HG03025 (cell line): ENCODE results near the gene TRAF7.
"Not testable (repeated sequence)": the region's sequence is repeated elsewhere in the genome, so short reads cannot be mapped to it uniquely, and the experiment has no call there.

ENCODE experiments used
- ATAC-seq: cut with Tn5 transposase; IDR thresholded peaks from one replicate; pipeline ENCODE4 v1.9.1; 2021; ENCODE audit warnings: mild to moderate bottlenecking, moderate library complexity; ENCODE audit not compliant: unreplicated experiment, low FRiP score

TRAF7 gene

DNA sequence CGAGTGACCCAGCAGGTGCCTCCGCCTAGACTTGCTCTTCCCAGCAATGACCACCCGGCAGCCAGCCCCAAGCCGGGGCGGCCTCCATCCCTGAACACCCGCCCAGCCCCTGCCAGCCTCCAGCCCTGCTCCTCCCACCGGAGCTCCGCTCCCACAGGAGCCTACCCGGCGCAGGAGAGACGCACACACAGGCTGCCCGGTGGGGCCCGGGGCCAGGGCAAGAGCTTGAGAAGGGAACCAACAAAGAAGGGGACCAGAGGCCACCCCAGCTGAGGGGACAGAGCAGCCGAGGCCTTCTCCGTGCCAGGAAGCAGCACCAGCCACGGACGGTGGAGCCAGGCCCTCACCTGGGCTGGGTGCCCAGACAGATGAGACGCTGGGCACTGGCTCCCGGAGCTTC lies 33.7 kb upstream of the TRAF7 start:
- no peak for ATAC-seq

DNA sequence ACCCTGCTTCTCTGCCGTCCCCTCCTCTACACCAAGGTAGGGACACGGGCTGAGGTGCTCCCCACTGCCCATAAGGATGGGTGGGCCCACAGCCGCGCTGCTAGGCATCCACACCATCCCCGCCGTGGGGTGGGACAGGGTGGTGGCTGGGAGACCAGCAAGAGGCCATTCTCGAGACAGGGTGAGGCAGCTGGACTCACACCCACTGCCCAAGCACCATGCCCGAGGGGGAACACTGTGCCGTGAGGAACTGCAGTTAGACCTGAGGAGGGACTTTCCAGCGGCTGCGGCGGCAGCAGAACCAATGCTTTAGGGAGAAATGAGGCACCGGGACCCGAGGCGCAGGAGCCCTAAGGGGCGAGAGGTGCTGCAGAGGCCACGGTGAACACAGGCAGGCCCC lies 33.2 kb upstream of the TRAF7 start:
- ATAC-seq: no peak

DNA sequence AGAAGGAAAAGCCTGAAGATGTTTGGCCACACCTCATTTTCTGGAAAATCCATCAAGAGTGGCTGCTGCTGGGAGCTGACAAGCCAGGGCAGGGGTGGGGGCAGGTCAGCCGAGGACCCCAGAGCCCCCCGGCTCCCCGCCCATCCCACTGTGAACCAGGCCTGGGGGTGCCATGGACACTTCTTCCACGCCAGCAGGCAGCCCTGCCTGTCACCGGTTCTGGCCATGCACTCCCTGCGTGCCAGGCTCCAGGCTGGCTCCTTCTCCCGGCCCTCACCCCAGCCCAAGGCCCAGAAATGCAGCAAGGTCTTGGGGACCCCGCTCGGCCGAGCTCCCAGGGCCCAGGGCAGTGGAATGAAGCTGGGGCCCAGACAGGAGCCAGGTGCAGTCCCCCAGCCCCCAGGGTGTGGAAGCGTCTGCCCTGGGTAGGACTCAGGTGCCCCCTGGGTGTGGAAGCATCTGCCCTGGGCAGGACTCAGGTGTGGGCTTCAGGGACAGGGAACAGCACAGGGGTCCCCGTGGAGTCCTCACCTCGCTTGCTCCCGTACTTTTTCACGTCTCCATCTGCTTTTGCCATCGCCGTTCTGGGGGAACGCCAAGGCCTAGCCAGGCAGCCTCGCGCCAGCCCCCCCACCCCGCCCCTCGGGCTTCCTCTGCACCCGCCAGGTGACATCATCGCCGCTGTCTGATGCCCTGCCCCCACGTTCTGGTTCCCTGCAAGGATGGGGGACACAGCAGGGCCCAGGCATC lies 32.5 kb upstream of the TRAF7 start:
- not testable (repeated sequence) for ATAC-seq

DNA sequence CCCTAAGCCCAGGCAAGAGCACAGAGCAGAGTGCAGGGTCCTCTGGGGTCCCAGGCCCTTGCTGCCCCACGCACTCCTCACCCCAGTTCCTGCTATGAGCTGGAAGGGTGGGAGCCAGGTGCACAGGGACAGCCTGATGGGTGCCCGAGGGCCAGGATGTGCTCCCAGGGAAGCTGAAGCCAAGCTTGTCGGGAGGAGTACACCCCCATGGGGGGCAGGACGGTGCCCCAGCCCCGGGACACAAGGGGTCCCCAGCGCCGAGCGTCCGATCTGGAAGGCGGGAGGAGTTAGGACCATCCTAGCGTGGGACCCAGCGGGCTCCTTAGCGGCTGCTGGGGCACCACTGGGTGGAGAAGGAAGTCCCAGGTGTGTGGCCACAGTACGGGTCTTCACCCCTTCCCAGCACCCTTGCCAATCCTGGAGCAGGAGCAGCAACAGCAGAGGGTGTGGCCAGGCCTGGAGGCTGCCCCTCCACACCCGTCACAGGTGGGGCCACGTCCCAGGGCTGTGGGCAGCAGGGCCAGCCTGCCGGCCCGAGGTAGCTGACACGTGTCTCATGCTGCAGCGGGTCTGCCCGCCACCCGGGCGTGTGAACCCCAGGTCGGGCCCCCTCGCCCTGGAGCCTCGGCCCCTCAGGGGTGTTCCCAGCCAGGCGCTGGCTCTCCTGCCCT lies 31.7 kb upstream of the TRAF7 start:
- ATAC-seq: not testable (repeated sequence)

DNA sequence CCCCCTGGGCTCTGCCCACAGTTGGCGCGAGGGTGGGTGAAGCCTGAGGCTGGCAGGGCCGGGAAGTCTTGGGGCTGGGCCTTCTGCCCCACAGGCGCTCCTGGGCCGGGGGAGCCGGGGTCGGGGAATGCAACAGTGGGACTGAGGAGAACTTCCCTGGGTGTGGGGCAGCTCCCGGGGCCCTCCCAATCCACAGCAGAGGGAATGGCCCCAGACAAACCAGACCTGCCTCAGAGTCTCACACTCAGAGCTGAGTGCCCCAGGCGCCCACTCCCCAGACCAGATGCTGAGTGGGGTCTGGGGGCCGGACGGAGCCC lies 31.2 kb upstream of the TRAF7 start:
- ATAC-seq: not testable (repeated sequence)

DNA sequence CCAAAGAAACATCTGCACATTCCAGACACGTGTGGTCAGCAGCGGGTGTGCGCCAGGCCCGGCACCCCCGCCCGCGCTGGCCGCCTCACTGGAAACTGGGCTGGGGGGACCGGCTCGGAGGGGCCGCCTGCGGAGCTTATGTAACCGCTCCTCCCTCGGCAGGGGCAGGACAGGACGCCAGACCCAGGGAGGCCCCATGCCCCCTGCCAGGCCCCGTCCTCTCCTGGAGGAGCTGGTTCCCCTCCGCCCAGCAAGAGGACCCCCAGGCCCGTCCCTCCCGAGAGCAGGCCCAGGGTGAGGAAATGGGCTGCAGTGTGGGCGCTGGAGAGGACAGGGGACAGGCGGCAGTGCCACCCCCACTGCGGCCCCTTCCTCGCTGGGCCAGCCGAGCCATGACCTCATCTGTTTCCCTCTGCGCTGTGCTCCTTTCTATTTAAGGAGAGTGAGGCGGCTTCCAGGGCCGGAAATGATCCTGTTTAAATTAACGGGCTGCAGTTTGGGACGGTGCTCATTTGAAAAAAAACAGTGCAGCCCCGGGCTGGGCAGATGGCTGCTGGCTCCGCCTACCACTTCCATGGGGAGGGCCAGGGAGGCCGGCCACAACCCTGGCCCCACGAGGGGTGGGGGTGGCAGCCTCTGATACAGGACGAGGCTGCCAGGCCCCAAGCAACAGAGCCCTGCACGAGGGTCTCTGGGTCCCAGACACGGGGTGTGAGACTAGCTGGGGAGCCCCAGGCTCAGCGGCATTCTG lies 30.7 kb upstream of the TRAF7 start:
- ATAC-seq: not testable (repeated sequence)

DNA sequence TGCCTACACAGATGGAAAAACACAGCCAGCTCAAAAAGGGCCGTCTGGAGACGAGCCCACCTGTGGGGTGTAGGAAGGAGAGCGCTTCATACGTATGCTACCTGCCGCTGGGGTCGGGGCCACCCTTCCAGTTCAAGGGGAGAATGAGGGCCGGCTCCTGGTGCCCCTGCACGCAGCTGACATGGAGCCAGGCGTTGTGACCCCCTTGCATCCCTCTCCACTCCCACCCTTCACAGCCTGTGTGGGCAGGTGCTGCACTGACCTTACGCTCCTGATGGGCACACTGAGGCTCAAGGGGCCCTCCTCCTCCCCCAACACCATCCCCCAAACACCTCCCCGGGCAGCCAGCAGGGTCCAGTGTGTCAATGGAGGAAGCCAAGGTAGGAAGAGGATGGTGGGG lies 30.0 kb upstream of the TRAF7 start:
- not testable (repeated sequence) for ATAC-seq

DNA sequence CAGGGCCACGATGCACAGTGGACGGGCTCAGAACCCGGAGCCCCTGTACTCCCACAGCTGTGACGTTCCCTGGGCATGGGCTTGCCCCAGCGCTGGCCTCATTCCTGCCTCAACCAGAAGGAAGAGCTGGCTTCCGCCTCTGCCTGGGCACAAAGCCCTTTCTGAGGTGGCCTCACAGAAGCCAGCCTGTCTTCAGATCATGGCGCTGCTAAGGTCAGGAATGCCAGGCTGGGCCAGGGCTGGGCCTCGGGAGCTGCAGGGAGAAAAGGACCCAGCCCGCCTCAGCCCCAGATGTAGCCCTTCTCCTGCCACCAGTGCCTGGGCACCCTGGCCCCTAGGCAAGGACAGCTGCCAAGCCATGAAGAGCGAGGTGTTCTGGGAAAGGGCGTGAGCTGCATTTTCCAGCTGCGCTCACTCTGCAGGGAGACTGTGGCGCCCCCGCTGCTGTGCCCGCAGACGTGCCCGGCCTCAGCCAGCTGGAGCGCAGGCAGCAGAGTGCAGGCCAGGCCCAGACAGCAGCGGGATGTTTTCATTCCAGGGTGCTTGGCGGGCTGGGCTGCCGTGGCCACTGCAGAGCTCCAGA lies 29.3 kb upstream of the TRAF7 start:
- ATAC-seq: not testable (repeated sequence)

DNA sequence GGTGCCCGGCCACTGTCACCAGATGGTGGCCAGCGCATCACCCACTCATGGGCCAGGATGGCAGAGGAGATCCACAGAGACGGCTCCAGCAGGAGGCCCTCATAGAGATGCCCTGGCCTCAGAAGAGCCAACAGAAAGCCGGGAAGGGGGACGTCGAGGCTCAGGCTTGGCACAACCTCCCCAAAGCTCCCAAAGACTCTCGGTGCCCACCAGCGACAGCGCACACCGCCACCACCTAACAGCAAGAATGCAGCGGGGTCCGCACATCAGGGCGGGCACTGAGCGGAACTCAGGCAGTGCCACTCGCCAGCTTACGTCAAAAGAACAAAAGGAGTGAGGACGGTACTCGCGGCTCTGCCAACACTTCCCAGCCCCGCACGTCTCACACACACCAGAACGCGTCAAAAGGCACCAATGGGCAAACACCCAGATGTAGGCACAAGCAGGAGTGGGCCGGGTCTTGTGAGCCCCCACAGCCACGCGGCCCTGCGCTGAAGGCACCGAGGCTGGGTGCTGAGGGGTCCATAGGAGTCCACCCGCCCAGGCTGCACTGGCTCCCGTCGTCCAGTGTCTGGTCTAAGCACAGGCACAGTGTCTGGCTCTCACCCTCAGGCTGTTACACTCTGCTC lies 28.5 kb upstream of the TRAF7 start:
- ATAC-seq: not testable (repeated sequence)

DNA sequence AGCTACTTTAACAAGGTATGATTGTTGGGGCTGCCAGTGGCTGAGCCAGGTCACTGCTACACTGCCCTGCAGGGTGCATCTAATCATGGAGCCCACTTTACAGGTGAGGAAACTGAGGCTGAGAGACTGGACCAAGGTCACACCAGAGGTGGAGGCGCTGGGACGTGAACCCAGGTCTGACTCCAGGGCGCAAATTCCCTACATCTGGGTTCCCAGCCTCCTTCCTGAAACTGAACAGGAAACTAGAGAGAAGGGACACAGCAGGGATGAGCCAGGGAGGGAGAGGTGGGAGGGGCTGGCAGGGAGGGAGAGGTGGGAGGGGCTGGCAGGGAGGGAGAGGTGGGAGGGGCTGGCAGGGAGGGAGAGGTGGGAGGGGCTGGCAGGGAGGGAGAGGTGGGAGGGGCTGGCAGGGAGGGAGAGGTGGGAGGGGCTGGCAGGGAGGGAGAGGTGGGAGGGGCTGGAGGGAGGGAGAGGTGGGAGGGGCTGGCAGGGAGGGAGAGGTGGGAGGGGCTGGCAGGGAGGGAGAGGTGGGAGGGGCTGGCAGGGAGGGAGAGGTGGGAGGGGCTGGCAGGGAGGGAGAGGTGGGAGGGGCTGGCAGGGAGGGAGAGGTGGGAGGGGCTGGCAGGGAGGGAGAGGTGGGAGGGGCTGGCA lies 27.8 kb upstream of the TRAF7 start:
- not testable (repeated sequence) for ATAC-seq

DNA sequence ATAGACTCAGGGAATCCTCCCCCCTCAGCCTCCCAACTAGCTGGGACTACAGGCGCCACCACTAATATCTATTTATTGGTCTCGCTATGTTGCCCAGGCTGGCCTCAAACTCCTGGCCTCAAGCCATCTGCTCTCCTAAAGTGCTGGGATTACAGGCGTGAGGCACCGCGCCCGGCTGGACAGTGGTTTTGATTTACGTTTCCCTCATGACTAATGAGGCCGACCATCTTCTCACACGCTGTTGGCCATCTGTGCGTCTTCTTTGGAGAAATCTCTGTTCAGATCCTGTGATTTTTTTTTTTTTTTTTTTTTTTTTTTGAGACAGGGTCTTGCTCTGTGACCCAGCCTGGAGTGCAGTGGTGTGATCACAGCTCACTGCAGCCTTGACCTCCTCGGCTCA lies 26.3 kb upstream of the TRAF7 start:
- ATAC-seq: not testable (repeated sequence)

DNA sequence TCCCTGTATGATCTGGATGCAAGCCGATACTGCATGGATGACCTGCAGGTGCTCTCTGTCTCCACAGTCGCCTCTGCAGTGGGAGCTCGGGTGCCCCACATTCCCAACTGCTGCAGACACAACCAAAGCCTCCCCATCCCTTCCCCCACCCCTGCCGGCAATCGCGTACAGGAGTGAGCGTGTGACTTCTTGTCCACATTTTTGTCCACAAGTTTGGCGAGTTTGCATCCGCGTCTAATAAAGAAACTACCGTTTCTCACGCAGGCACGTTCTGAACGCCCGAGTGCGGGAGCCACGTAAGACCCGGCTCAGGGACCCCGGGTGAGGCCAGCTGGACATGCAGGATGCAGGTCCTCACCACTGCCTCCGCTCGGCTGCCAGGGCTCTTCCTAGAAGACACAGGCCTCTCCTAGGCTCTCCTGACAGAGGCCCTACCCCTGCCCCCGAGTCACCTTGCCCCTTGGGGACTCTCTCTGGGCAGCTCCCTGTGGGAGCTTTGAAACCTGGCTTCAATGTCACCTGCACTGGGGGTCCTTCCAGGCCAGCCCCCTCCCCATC lies 25.6 kb upstream of the TRAF7 start:
- not testable (repeated sequence) for ATAC-seq

DNA sequence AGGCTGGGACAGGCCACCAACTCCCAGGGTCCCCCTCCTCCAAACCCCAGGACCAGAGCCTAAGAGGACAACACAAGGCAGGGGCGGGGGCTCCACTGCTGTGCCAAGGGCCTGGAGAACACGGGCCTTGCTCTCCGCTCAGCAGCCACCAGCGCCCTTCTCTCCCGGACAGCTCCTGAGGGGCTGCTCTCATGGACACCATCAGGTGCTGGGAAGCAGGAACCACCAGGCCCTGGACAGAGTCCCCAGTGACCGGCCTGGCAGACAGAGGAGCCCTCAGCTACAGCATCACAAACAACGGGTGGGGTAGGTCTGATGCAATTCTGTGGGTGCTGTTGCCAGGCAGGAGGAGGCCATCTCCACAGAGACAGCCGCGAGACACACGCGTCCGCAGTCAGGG lies 21.8 kb upstream of the TRAF7 start:
- not testable (repeated sequence) for ATAC-seq

DNA sequence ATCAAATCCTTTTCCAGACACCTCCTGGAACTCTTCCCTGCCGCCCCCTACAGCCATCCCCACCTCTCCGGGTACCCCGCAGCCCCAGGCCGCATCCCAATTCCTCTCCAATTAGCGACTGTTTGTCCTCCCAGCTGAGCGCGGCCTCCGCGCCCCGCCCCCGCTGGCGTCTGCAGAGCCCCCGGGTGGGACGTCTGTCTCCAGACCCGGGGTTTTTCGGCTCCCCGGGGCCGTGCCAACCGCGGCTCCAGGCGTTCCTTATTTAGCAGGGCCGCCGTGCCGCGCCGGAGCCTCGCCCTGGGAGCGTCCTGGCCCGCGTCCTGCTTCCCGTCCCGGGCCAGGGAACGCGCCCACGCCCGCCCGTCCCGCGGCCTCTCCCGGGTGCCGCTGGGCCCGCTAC lies 20.5 kb upstream of the TRAF7 start:
- not testable (repeated sequence) for ATAC-seq

DNA sequence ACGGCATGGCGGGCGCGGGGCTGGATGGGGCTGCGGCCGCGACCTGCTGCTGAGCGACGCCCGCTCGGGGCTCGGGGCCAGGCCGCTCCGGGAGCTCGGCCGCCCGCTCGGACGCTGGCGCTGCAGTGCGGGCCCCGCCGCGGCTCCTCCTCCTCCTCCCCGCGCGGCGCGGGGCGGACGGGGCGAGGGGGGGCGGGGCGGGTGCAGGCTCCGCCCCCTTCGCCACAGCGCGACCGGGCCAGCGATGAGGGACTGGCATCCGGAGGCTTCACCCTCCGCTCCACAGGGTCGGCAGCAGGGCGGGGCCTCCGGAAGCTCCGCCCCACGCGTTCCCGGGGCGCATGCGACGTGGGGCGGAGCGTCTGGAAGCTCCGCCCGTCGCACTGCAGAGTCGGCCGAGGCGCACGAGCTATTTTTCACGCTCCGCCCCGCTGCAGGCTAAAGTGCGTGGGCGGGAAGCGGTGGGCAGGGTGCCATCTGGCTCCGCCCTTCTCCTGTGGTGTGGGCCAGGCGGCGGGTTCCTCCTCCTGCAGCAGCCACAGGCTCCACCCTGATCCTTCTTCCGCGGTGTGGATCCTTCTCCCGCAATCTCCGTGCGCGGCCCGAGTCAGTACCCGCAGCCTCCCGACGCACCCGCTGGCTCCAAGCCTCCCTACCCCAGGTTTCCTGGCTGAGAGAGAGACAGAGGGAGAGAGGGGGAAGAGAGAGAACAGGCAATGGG lies 19.7 kb upstream of the TRAF7 start, which contains the start of gene PKD1:
Gene PKD1 (minus strand): TSS at position 129 of the 721 bp plus-strand sequence. CDS start 209 bp downstream, outside the sequence.
- not testable (repeated sequence) for ATAC-seq

DNA sequence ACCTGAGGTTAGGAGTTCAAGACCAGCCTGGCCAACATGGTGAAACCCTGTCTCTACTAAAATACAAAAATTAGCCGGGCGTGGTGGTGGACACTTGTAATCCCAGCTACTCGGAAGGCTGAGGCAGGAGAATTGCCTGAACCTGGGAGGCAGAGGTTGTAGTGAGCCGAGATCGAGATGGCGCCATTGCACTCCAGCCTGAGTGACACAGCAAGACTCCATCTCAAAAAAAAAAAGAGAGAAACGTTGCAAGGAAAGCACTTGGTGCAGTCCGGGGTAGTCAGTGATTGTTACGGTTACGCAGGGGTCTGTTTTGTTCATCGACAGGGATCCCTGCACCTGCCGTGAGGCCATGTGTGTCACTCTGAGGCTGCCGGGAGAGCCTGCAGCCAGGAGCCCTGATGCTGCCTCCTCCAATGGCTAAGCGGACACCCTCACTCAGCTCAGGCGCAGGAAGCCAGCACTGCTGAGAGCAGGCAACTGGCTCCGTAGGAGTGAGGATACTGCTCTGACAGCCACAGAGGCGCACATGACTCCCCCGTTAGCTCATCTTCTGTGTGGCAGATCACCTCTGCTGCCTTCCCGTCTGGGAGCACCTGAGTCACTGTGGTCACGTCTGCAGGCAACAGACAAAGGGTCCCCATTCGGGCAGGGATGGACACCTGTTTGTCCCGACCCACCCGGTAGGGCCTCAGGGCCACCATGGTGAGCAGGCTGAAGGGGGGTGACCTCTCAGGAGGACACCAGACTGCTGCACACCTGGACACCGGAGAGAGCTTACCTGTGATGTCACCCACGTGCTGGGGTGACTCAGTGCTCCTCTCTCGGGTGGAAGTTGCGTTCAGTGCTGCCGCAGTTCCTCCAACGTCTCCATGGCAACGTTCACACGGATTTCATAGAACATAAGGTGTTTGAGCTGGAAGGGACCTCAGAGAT lies 12.4 kb upstream of the TRAF7 start:
- no peak for ATAC-seq

DNA sequence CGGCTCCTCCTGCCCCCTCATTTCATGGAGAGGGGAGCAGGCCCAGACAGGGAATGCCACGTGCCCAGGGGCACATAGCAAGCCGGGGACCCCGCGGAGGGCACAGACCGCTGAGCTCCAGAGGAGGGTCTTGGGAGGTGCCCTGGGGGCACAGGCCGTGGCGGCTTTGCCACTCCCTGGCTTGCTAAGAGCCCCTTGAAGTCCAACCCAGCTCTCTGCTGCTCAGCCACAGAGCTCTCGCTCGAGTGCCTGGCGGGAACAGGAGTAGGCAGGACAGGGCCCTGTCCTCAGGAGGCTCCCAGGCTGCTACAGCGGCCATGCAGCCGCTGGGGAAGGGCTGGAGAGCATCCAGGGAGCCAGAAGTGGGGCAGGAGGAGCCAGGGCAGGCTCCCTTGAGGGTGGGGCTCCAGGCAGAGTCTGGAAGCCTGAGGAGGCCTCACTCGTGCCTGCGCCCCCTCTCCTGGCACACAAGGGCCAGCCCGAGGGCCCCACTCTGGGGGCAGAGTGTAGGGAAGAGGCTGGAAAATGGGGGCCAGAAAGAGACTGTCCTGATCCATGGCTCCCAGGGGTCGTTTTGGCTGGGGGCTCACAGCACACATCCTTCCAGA lies 11.6 kb upstream of the TRAF7 start:
- no peak for ATAC-seq

DNA sequence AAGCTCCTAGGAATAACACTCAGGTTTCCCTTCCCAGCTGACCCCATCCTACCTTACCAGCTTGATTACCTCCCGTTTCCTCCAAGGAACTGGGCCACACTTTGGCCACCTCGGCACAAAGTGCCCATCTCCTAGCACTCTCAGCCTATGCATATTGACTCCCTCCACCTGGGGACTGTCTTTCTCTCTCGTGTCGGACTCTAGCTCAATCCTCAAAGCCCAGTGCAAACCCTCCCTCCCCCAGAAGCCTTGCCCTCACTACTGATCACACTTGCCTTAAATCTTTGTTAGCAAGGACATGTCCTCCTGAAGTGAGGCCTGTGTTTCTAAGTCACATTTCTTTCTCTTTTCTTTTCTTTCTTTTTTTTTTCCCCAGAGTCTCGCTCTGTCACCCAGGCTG lies 9.7 kb upstream of the TRAF7 start:
- ATAC-seq: no peak
